ENCODE results near the gene YIF1B.
A peak's percentile ranks its signal among the peaks of the same experiment; 100 is the strongest.
"Not testable (repeated sequence)": the region's sequence is repeated elsewhere in the genome, so short reads cannot be mapped to it uniquely, and the experiment has no call there.

Gene YIF1B

DNA sequence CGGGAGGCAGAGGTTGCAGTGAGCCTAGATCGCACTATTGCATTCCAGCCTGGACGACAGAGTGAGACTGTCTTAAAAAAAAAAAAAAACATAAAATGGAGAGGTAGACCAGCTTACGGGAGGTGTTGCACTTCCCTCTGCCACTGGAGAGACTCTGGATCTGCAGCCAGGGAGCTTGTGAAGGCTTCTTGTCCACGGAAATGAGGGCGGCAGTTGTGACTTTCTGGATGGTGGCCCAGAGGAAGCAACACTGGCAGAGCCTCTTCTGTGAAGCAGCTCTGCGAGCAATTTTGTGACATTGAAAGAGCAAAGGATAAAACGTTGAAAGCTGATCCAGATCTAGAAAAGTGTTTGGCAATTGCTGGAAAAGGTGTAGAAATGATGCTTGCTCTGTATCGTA, 41.0 kb downstream of the YIF1B start:
- no peak for DNase-seq (ENCODE audit: low read depth in 1 of 2, low spot score in 1 of 2)
- no peak for TF ChIP-seq JUND (IDR thresholded peaks at IDR 0.05; ENCODE audit: low read depth)
- in situ Hi-C loops (cut with HindIII; ENCODE audit: low pct_unique_long_range_greater_than_20kb, low sequenced_read_pairs): no loop called here

DNA sequence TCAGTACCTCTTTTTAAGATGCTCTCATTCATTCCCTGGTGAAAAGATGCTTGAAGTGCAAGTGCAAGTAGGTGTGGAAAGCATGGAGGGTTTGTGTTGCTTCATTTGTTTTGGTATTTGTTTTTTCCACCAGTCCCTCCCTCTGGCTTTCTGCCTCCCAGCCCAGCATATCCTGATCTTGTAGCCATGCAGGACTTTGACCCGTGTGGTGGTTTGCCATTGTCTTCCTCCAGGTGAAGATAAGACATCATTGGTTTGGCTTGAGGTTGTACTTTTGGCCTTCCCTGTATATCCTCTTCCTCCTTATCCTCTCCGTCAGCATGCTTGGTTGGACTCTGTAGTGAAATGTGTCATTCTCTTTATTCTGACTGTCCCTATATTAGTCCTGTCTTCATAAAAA, 42.2 kb downstream of the YIF1B start:
- no peak for TF ChIP-seq JUND (IDR thresholded peaks at IDR 0.05; ENCODE audit: low read depth)
- in situ Hi-C loops (cut with HindIII; ENCODE audit: low pct_unique_long_range_greater_than_20kb, low sequenced_read_pairs): no loop called here
- DNase-seq (ENCODE audit: low read depth in 1 of 2, low spot score in 1 of 2): no peak

DNA sequence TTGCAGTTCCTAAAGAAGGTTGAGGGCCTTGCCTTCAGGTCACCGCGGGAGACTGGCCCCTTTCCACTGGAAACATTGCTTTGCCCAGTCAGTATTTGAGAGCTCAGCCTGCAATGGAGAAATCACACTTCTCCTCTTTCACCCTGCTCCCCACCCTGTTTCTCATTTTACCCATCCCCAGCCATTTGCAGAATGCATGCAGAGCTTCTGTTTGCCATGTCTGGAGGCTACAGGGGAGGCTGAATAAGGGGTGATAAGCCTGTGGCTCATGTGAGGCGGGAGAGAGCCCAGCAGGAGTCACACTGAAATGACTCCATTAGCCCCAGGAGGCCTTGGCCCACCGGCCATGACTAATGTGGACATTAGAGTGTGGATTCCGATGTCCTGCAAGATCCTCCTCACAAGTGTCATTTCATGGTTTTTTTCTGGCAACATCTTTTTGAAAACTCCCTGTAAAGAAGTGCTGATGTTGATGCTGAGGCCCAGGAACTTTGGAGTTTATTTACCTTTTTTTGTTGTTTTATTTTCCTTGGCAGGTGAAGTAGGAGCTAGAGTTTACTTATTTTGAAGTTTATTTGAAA, 45.1 kb downstream of the YIF1B start:
- no peak for DNase-seq (ENCODE audit: low read depth in 1 of 2, low spot score in 1 of 2)
- in situ Hi-C loops (cut with HindIII; ENCODE audit: low pct_unique_long_range_greater_than_20kb, low sequenced_read_pairs): no loop called here
- no peak for TF ChIP-seq JUND (IDR thresholded peaks at IDR 0.05; ENCODE audit: low read depth)

DNA sequence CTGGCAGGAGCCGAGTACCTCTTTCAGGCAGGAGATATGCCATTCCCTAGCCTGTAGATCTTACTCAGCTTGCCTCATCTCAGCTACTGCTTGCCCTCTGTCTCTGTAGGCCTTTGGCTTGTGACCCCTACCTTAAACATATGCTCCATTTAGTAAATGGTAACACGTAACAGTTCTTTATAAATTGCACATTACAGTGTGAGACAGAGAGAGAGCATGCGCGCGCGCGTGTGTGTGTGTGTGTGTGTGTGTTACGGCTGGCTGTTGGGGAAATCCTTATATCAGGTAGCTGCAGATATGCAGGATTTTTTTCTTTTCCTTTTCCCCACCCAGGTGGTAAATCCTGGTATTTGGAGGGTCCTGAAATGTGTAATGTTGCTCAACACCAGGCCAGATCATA, 47.2 kb downstream of the YIF1B start:
- in situ Hi-C loops (cut with HindIII; ENCODE audit: low pct_unique_long_range_greater_than_20kb, low sequenced_read_pairs): no loop called here
- no peak for TF ChIP-seq JUND (IDR thresholded peaks at IDR 0.05; ENCODE audit: low read depth)
- no peak for DNase-seq (ENCODE audit: low read depth in 1 of 2, low spot score in 1 of 2)

DNA sequence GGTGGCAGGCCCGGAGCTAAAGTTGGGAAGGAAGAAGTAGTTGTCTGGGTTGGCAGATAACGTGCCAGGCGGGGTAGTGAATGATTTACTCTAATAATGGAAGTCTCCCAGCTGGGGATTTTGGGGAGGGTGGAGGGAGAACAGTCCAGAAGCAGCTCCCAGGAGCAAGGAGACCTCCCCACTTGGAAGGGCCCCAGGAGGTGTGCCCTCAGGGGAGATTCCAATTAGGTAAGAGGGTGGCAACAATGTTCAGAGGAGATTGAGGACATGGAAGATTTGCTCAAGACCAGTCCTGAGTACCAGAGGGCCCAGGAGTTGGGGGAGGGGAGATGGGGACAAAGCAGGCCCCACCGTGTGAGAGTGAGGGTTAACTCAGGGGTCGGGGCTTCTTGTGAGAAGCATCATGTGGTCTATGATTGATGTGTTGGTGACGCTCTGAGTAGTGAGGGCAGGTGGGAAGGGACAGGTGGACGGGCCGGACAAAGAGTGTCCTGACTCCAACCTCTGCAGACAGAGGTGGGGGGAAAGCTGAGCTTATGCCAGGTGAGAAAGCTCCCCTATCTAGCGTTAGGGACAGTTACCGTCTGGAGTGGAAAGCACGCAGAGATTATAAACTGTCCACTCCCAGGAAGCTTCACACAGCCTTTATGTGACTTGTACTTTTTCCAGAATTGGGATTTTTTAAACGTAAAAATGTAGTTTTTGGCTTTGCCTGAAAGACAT, 47.8 kb downstream of the YIF1B start:
- no peak for TF ChIP-seq JUND (IDR thresholded peaks at IDR 0.05; ENCODE audit: low read depth)
- in situ Hi-C loops (cut with HindIII; ENCODE audit: low pct_unique_long_range_greater_than_20kb, low sequenced_read_pairs): no loop called here
- peak in 1 of 2 experiments; percentile 63 for DNase-seq (ENCODE audit: low read depth in 1 of 2, low spot score in 1 of 2)

DNA sequence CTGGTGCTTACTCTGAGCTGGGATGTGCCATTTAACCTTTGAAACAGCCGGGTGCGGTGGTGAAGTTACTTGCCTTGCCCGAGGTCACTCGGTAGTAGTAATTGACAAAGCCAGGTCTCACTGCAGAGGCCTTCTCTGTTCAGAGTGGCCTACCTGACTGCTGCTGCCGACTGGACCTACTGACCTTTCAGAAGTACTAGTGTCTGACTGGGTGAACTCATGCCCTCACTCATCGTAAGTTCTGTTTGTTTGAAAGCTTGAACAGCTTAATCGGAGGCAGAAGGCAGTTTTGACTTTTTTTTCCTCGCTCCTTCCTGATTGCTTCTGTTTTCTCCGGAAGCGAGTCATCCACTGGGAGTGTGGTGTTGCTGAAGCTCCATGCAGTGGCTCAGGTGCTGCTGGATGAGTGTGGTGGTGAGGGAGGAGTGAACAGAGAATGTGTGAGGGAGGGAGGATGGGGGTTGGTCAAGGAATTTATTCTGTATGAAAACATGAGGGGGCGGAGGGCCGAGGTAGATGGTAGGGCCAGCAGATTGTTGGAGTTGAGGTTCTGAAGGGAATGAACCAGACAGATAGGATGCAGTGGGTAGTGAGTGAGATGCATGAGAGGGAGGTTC, 48.7 kb downstream of the YIF1B start:
- TF ChIP-seq JUND (IDR thresholded peaks at IDR 0.05; ENCODE audit: low read depth): no peak
- DNase-seq (ENCODE audit: low read depth in 1 of 2, low spot score in 1 of 2): peak in 1 of 2 experiments; percentile 41
- in situ Hi-C loops (cut with HindIII; ENCODE audit: low pct_unique_long_range_greater_than_20kb, low sequenced_read_pairs): no loop called here

DNA sequence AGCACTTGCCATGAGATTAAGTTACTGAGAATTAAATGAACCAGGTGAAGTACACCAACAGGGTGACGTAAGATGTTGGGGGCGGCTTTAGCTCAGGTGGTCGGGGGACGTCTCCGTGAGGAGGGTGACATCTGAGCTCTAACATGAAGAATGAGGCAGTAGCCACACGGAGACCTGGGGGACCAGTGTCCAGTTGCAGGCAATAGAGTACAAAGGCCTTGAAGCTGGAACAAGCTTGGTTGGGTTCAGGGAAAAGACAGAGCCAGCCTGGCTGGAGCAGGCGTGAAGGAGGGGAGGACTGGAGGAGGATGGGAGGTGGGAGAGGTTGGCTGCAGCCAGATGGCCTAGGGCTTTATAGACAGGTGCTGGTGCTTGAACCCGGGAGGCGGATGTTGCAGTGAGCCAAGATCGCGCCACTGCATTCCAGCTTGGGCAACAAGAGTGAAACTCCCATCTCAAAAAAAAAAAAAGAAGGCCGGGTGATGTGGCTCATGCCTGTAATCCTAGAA, 49.8 kb downstream of the YIF1B start:
- no peak for TF ChIP-seq JUND (IDR thresholded peaks at IDR 0.05; ENCODE audit: low read depth)
- DNase-seq (ENCODE audit: low read depth in 1 of 2, low spot score in 1 of 2): peak in 1 of 2 experiments; percentile 87
- in situ Hi-C loops (cut with HindIII; ENCODE audit: low pct_unique_long_range_greater_than_20kb, low sequenced_read_pairs): no loop called here

DNA sequence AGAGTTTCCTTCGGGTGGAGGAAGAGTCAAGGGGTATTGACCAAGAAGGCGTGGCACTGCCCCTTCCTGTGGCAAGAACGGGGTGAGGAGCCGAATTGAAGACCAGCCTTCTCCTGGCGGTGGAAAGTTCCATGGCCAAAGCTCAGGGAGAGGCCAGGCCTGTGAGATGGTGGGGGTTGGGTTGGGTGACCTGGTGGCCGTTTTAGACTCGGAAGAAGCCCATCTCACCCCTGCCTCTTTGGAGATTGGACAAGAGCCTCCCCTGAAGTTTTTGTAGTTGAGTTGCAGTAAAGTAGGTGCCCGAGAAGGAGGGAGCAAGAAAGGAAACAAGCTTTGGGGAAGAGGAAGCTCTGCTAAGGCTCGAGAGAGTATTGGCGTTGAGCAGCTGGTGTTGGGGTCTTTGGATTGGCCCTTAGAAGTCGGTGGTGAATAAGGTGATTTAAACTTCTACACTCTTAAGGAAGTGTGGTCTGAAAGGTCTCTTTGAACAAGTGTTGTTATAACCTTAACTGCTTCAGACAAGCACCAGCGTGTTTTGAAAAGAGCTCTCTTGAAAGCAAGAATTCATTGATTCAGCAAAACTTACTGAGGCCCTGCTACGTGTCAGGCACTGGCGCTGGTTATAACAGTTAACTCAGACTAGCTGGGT, 50.4 kb downstream of the YIF1B start:
- no peak for TF ChIP-seq JUND (IDR thresholded peaks at IDR 0.05; ENCODE audit: low read depth)
- peak; percentile 30 to 76 for DNase-seq (ENCODE audit: low read depth in 1 of 2, low spot score in 1 of 2)
- in situ Hi-C loops (cut with HindIII; ENCODE audit: low pct_unique_long_range_greater_than_20kb, low sequenced_read_pairs): no loop called here

DNA sequence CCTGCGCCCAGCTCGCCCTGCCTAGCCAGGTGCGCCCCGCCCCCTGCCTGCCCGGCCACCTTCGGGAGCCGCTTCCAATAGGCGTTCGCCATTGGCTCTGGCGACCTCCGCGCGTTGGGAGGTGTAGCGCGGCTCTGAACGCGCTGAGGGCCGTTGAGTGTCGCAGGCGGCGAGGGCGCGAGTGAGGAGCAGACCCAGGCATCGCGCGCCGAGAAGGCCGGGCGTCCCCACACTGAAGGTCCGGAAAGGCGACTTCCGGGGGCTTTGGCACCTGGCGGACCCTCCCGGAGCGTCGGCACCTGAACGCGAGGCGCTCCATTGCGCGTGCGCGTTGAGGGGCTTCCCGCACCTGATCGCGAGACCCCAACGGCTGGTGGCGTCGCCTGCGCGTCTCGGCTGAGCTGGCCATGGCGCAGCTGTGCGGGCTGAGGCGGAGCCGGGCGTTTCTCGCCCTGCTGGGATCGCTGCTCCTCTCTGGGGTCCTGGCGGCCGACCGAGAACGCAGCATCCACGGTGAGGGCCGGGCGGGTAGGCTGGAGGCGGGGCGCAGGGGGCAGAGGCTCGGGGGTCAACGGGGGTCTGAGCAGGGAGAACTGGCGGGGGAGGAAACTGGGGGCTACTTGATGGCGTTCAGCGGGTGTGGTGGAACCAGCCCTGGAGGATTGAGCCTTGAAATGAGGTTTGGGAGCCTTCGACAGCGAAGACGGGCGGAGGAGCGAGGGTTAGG, 51.1 kb downstream of the YIF1B start, which contains the start of gene SPINT2:
Gene SPINT2 (plus strand): TSS at position 88 of the 727 bp plus-strand sequence. CDS start 320 bp downstream, at position 408.
- no peak for DNase-seq (ENCODE audit: low read depth in 1 of 2, low spot score in 1 of 2)
- no peak for TF ChIP-seq JUND (IDR thresholded peaks at IDR 0.05; ENCODE audit: low read depth)
- in situ Hi-C loops (cut with HindIII; ENCODE audit: low pct_unique_long_range_greater_than_20kb, low sequenced_read_pairs): no loop called here

DNA sequence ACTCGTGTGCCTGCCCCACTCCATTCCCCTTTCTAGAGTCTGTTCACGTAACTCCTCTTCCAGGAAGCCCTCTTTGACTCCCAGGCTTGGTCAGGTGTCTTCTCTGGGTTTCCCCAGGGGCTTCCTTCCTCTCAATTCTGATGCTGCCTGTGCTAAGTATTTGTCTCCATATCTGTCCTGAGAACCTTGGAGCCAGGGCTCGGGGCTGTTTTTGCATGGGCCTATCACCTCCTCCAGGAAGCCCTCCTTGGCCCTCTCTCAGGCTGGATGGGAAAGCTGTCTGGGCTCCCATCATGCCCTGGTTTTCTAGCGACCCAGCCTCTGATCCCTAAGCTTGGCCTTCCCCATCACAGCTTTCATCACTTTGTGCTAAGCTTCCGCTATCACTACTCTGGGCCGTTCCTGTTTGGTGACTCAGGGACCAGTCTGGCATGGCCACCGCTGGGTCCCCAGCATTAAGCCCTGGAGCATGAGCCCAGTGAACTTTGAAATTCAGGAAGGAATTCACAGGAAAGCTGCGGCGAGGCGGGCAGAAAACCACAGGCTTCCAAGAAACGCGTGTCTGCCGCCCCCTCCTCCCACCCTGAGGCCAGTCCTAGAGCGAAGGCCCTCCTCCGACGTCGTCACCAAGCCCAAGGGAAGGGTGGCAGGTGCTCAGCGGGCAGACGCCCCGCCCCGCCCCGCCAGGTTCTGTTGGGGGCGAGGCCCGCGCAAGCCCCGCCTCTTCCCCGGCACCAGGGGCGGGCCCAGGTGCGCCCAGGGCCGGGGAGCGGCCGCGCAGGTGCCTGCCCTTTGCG, 51.9 kb downstream of the YIF1B start:
- DNase-seq (ENCODE audit: low read depth in 1 of 2, low spot score in 1 of 2): peak; percentile 80 to 96
- in situ Hi-C loops (cut with HindIII; ENCODE audit: low pct_unique_long_range_greater_than_20kb, low sequenced_read_pairs): no loop called here
- no peak for TF ChIP-seq JUND (IDR thresholded peaks at IDR 0.05; ENCODE audit: low read depth)

DNA sequence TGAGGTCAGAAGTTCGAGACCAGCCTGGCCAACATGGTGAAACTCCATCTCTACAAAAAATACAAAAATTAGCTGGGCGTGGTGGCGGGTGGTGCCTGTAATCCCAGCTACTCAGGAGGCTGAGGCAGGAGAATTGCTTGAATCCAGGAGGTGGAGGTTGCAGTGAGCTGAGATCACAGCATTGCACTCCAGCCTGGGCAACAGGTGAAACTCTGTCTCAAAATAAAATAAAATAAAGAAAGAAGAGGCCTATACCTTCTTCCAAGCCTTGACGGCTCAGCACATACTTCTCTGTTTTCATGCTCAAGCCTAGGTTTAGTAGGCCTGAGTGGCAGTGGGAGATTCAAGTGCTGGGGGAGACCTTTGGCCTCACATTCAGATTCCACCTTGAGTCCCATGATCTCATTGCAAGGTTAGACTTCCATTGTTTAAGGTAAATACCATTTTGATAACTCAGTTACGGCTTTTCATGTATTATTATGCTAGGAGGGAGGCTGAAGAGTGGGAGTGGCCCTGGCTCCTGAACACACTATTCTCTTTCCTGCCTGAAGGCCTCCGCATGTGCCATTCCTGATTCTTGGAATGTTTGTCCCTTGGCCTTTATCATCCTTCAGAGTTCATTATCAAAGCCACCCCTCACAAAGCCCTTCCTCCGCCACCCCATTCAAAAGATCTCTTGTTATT, 53.0 kb downstream of the YIF1B start:
- in situ Hi-C loops (cut with HindIII; ENCODE audit: low pct_unique_long_range_greater_than_20kb, low sequenced_read_pairs): no loop called here
- DNase-seq (ENCODE audit: low read depth in 1 of 2, low spot score in 1 of 2): no peak
- no peak for TF ChIP-seq JUND (IDR thresholded peaks at IDR 0.05; ENCODE audit: low read depth)

DNA sequence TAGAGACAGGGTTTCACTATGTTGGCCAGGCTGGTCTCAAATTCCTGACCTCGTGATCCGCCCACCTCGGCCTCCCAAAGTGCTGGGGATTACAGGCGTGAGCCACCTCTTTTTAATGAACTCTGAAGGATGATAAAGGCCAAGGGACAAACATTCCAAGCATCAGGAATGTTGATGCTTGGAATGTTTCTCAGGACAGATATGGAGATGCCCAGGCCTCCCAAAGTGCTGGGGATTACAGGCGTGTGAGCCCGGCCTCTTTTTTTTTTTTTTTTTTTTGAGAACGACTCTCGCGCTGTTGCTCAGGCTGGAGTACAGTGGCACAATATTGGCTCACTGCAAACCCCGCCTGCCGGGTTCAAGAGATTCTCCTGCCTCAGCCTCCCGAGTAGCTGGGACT, 53.8 kb downstream of the YIF1B start:
- DNase-seq (ENCODE audit: low read depth in 1 of 2, low spot score in 1 of 2); in situ Hi-C loops (cut with HindIII; ENCODE audit: low pct_unique_long_range_greater_than_20kb, low sequenced_read_pairs): not testable (repeated sequence)
